GM12872 (cell line): ENCODE results near the gene GCGR.

Experiments used
- TF ChIP-seq, protein P1 (sequence below): IDR thresholded peaks from 3 replicates; pipeline ENCODE4 v1.5.1; 2011; ENCODE audit warnings: low read depth, mild to moderate bottlenecking, low read length, moderate library complexity; ENCODE audit not compliant: insufficient read depth

GCGR gene

DNA sequence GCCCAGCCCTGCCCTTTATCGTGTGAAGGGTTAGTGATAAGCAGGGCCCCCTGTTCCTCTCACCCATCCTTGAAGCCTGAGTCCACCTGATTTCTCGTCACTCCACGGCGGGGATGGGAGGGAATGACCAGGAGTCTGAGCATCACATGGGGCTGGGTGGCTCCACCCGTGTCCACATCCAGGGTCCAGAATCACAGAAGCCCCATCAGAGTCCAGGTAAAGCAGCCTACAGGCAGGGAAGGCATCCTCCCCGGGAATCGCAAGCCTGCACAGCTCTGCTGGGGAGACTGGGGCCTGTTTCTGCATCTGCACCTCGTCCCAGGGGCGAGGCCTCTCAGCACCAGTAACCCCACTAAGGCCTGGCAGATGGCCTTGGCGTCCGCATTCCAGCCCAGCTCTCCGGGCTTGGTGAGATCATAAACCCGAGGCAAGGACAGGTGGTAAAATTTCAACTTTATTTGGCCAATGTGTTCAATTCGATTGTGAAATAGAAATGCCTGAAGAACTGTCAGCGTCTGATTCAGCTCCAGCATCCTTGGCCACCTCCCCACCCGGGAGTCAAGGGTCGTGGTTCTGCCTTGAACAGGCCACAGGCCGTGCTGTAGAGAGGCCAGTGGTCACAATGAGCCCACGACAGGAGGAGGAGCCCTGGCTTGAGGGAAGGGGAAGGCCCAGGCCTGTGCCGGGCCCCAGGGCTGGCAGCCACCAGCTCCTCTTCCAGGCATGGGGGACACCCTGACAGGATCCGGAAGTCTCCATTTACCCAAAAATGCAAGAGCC lies 39.0 kb downstream of the GCGR start:
- TF ChIP-seq, protein P1, sequence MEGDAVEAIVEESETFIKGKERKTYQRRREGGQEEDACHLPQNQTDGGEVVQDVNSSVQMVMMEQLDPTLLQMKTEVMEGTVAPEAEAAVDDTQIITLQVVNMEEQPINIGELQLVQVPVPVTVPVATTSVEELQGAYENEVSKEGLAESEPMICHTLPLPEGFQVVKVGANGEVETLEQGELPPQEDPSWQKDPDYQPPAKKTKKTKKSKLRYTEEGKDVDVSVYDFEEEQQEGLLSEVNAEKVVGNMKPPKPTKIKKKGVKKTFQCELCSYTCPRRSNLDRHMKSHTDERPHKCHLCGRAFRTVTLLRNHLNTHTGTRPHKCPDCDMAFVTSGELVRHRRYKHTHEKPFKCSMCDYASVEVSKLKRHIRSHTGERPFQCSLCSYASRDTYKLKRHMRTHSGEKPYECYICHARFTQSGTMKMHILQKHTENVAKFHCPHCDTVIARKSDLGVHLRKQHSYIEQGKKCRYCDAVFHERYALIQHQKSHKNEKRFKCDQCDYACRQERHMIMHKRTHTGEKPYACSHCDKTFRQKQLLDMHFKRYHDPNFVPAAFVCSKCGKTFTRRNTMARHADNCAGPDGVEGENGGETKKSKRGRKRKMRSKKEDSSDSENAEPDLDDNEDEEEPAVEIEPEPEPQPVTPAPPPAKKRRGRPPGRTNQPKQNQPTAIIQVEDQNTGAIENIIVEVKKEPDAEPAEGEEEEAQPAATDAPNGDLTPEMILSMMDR = no peak

GRCh38 chr17:81843713-81844326 lies 39.9 kb downstream of the GCGR start:
- TF ChIP-seq, protein P1 = no peak

- TF ChIP-seq, protein P1 = no peak
Observed at GRCh38 chr17:81844327-81844851, 40.4 kb downstream of the GCGR start.

GRCh38 chr17:81844887-81845286 lies 40.9 kb downstream of the GCGR start:
- TF ChIP-seq, protein P1 = no peak

DNA sequence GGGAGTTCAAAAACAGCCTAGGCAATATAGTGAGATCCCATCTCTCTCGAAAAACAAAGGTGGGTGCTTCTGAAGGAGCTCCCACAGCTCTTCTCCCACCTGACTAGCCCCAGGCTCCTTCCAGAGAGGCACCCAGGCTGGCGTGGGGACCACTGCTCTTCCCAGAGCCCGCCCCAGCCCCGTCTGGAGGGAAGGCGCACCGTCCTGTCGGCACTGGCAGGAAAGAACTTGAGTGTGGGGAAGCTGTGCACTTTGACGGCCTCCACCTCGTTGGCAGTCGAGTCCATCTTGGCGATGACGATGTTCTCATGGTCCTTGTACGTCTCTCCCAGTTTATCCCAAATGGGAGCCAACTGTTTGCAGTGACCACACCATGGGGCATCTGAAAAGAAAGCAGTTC lies 41.4 kb downstream of the GCGR start:
- TF ChIP-seq, protein P1 = no peak

DNA sequence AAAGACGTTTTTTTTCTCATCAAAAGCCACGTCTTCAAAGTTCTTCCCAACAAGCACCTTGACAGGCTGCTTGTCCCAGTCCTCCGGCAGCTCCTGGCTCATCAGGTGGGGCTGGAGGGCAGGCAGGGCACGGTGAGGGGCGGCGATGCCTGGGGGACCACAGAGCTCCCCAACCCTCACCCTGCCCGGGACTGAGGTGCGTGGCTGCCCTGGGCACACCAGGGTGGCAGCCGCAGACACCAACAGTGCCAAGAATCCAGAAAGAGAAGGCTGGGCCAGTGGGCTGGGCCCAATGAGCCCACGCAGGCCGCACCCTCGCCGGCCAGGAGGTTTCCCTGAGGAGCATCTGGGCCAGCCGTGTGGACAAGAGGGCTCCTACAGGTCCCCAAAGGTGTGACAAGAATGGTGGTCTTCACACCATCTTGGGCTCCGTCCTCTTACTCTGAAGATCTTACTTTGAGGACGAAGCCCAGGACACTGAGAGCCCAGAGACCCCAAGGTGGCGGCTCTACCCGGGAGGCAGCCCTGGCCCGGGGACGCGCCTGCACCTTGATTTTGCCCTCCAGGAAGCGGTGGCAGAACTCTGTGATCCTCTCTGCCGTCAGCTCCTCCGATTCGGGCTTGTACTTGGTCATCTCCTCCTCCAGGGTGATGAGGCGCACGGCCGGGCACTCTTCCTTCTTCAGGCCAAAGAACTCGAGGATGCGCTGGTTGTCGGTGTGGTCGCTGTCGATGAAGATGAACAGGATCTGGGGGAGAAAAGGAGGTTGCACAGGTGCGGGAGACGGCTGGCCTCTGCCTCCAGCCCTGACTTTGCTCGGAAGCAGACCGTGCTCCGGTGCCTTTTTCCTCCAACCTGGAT lies 42.2 kb downstream of the GCGR start:
- TF ChIP-seq, protein P1 = no peak
